GM21515 (cell line): ENCODE data around the gene RPL9.

ENCODE experiments used
- ATAC-seq: cut with Tn5 transposase; IDR thresholded peaks from one replicate; pipeline ENCODE4 v1.9.1; 2021; ENCODE audit not compliant: unreplicated experiment

Gene RPL9

DNA sequence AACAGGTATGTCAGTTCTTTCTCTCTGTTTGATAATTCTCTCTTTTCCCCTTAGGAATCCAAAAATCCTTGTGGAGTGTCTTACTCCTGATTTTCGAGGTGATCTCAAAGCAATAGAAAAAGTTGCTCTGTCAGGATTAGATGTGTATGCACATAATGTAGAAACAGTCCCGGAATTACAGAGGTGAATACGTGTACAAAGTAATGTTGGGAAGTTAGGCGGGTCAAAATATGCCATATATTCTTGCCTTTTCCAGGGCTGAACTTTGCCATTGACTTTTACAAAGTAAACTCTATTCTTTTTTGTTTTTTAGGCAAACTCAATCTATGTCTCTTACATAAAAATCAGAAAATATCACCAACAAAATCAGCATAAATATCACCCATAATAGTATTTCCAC is 8.7 kb upstream of the RPL9 start:
- no peak for ATAC-seq

DNA sequence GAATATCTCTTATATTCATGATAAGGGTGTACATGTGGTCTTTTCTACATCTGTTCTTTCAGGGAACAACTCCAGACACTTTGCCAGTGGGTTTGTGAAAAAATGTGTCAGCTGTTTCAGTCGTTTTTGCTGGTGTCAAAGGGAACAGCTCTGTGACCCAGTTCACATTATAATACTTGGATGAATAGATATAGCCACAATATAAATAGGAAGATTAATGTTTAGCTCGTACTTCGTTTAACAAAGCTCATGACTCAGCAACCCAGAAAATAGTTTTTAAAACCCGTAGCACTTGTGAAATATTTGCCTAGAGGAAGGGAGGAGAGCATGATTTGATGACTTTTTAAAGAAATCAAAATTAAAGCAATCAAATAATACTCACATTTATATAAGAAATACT is 8.0 kb upstream of the RPL9 start:
- no peak for ATAC-seq

DNA sequence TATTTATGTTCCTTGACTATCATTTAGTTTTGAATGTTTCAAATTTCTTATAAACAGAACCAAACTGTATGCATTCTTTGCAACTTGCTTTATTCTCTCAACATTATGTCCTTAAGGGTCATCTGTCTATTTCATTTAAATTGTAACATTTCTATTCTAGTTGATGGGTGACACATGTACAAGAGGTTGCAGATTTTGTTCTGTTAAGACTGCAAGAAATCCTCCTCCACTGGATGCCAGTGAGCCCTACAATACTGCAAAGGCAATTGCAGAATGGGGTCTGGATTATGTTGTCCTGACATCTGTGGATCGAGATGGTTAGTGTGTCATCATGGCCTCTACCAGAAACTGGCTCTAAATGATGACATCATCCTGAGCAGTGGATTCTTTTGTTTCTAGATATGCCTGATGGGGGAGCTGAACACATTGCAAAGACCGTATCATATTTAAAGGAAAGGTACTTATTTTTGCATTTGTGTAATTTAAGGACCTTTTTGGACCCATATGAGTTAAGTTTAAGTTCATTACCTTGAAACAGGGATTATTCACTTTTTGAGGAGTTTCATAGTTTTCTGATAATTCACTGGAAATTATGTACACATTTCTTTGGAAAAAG is 6.3 kb upstream of the RPL9 start:
- no peak for ATAC-seq

DNA sequence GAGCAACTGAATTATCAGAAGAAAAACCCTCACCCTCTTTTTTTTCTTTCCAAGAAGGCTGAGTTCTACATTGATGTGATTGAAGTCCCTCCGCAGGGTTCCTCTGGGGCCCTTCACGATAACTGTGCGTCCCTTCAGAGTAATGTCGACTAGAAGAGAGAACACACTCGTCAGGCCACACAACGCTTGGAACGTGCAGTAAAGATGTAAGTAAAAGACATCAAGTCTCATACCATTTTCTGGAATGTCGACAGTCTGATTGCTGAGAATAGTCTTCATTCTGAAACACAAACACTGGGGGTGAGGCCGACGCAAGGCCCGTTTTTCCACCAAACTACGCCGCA is 589 bp downstream of the RPL9 start:
- peak; percentile 1 for ATAC-seq

DNA sequence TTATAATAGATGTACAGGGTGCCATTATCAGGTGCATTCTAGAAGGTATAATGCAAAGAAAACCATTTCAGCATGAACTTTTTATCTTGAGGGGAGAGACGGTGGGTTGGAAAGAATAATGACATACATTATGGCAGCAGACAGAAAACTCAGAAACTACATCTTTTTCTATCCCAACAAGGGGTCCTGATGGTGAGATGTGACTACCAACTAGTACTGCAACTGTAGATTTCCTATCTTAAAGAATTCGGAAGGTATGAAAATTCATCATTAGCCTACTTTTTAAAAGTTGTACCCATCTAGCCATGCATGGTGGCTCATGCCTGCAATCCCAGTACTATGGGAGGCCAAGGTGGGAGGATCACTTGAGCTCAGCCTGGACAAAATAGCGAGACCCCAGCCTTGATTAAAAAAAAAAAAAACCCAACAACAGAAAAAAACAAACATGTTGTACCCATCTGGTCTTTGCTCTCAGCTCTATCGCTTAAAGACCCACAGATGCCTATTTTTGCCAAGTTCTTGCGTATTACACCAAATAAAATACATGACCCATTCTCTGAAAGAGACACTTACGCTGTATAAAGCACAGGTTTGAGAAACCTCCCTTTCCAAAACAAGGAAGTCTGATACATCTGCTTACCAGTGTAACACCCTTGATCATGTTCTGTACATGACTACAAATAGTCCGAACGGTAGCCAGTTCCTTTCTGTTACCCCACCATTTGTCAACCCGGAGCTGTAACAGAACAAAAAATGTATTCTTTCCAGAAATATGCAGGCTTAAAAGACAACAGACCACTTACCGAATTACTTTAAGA is 1.6 kb downstream of the RPL9 start:
- no peak for ATAC-seq

DNA sequence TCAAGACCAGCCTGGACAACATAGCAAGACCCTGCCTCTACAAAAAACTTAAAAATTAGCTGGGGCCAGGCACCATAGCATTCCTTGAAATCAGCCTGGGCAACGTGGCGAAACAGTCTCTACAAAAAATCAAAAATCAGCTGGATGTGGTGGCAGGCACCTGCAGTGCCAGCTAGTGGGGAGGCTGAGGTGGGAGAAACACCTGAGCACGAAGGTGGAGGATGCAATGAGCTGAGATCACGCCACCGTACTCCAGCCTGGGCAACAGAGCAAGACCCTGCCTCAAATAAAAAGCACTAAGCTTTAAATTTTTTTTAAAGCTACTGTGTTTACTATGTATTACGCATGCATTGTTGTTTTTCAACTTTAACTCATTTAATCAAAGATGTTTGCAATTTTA is 3.2 kb downstream of the RPL9 start:
- no peak for ATAC-seq

DNA sequence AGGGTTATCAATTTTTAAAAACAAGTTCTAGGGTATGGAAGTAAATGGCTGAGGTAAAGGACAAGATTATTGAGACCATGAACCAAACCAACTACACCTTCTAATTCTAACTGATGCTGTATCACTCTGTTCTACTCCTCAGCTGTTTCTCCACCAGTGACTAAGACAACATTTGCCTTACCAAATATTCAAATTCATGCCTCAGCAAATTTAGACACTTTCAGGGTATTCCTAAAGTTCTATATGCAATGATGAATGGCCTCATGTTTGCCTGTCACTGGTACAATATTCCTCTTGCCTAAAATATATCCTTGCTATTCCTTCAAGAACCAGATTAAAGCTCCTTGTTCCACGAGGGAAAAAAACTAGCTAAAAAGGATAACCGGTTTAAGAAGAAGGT is 5.0 kb downstream of the RPL9 start:
- no peak for ATAC-seq

DNA sequence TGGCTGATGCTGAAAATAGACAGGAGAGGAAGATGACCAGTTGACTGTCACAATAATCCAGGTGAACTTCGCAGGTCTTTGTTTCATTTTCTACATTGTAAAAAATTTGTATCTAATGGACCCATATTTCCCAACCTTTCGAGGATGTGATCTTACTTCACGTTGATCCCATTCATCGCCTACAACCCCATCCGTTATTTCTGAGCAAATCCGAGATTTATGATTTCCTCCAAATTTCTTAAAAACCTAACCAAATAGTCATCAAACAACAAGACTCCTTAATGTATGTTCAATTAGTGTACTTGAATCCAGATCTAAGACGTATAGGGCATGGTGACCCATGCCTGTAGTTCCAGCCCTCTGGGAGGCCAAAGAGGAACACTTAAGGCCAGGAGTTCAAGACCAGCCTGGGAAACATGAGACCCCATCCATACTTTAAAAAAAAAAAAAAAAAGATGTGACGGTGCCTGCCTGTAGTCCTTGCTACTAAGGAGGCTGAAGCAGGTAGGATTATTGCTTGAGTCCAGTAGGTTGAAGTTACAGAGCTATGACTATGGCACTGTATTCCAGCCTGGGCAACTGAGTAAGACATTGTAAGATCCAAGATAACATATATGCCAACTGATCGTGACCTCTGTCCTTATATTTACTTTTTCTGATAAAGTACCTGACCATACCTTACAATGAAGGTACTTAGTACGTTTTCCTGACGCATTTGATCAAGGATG is 5.7 kb downstream of the RPL9 start:
- ATAC-seq, result no peak

DNA sequence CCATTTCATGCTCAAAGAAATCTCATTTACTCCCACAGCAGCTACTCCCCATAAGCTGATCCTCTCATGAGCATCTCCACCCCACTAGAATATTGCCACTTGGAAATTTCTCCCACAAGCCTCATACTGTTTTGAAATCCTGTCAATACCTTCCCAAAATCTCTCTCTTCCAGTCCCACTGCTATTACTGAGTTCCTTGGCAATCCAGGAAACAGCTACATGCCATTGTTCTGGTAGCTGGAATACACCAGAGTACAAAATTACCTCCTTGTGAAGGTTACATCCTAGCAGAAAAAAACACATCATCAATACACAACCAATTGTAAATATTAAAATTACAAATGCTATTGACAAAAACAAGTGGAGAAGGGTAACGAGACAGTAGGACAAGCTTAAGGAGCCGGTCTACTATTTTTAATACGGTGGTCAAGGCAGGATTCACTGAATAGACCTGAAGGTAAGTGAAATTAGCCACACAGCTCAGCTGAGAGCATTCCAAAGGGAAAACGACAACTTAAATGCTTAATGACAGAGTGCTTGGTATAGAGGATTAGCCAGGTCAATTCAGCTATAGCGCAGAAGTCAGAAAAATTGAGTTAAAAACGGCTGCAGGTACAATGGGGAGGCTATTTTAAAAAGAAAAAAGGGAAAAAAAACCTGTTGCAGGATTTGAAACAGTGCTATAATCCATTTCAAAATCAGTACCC is 6.4 kb downstream of the RPL9 start:
- ATAC-seq, result no peak

DNA sequence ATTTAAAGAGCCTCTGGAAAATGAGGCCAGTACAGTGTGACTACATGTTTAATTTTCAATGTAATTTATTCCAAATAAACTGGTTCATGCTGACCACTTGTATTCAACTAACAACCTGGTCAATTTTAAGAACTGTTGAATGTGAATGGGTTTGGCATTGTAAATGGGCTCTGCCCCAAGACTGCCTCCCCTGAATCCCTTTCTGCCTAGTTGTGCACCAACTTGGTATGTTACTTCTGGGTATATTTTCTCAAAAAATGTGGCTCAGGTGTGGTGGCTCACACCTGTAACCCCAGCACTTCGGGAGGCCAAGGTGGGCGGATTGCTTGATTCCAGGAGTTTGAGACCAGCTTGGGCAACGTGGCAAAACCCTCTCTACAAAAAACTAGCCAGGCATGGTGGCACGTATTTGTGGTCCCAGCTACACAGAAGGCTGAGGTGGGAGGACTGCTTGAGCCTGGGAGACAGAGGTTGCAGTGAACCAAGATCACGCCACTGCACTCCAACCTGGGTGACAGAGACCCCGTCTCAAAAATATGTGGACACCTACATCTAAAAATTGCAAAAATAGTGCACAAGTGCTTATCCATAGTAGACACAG is 7.2 kb downstream of the RPL9 start:
- no peak for ATAC-seq

DNA sequence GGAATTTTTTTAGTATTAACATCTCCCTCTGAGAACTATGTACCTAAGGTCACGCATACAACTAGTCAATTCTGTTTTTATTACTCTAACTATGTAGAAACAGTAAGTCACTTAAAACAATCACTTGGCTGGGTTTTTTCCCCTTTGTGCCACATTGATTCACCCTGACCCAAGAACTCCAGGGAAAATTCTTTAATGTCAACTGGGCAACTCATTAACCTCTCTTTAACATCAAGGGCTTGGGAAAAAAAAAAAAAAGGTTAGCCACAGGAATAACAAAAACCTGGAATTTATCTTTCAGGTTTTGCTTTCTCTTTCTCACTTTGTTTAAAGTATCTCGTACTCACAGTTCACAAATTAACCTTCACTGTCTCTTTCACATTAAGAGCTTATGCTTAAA is 8.1 kb downstream of the RPL9 start:
- no peak for ATAC-seq

DNA sequence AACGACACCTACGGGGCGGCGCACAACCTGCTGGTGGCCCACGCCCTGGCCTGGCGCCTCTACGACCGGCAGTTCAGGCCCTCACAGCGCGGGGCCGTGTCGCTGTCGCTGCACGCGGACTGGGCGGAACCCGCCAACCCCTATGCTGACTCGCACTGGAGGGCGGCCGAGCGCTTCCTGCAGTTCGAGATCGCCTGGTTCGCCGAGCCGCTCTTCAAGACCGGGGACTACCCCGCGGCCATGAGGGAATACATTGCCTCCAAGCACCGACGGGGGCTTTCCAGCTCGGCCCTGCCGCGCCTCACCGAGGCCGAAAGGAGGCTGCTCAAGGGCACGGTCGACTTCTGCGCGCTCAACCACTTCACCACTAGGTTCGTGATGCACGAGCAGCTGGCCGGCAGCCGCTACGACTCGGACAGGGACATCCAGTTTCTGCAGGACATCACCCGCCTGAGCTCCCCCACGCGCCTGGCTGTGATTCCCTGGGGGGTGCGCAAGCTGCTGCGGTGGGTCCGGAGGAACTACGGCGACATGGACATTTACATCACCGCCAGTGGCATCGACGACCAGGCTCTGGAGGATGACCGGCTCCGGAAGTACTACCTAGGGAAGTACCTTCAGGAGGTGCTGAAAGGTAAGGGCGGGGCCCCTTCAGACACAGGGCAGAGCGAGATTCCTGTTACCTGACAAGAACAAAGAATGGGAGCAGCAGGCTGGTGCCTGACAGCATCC is 11.7 kb downstream of the RPL9 start:
- ATAC-seq, result peak; percentile 81

DNA sequence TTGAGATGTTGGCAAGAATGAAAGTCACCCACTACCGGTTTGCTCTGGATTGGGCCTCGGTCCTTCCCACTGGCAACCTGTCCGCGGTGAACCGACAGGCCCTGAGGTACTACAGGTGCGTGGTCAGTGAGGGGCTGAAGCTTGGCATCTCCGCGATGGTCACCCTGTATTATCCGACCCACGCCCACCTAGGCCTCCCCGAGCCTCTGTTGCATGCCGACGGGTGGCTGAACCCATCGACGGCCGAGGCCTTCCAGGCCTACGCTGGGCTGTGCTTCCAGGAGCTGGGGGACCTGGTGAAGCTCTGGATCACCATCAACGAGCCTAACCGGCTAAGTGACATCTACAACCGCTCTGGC is 12.3 kb downstream of the RPL9 start:
- no peak for ATAC-seq

DNA sequence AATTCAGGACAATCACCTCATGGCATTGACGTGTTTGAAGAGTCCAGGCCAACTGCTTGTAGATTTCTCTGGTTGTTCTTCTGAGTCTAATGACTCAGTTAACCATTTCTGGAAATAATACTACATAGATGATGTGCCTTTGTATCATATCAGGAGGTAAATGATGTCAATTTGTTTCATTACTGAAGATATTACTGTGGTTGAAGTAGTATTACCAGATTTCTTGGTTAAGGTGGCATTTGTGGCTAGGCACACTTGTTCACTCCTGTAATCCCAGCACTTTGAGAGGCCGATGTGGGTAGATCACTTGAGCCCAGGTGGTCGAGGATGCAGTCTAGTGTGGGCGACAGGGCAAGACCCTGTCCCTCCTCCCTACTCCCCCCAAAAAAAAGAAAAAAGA is 15.7 kb downstream of the RPL9 start:
- ATAC-seq, result no peak

DNA sequence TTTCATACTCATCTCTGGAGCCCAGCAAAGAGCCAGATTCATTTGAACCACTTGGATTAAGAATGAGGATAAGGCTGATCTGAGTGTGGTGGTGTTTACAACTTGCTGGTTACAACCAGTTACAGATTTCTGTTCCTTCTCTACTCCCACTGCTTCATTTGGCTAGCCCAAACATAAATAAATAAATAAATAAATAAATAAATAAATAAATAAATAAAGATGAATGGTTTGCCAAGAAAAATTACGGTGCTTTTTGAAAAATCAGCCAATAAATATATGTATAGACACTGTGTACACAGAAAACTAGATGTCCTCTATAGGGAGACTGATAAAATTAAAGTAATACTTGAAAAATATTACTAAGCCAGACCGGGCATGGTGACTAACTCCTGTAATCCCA is 17.1 kb downstream of the RPL9 start:
- no peak for ATAC-seq

DNA sequence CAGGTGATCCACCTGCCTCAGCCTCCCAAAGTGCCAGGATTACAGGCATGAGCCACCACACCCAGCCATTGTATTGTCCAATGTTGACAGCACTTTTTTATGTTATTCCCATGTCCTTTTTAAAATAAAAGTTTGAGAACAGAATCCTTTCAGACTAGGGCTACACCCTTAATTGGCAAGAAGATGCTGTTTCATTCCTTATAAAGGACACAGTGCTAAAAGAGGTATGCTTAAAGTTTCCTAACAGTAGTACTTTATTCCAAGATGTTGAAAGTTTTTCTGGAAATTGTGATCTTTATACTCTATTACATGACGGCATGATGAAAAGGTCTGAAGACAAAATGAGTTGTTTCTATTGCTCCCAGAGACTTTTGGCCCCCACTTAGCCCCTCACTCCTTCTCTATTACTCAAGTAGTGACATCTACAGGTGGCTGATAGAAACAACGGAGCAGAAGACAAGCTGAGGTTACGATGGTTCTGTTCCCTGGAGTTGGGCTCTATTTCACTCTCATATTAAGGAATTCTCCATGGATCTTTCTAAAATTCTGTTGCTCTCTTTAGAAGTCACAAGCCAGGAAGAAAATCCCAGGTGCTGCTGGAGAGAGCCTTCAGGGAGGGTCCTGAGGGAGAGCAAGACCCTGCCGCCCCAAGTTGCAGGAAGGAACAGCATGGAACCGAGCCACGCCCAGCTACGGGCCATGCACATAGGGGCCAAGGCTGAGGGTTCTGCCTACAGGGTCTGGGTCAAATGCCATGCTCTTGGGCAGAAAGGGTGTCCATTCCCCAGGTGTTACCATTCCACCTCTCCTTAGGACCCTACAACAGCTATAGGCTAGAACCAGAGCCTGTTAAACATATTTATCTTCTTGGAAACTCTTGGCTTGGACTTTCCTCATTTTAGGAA is 22.8 kb downstream of the RPL9 start:
- ATAC-seq, result no peak

DNA sequence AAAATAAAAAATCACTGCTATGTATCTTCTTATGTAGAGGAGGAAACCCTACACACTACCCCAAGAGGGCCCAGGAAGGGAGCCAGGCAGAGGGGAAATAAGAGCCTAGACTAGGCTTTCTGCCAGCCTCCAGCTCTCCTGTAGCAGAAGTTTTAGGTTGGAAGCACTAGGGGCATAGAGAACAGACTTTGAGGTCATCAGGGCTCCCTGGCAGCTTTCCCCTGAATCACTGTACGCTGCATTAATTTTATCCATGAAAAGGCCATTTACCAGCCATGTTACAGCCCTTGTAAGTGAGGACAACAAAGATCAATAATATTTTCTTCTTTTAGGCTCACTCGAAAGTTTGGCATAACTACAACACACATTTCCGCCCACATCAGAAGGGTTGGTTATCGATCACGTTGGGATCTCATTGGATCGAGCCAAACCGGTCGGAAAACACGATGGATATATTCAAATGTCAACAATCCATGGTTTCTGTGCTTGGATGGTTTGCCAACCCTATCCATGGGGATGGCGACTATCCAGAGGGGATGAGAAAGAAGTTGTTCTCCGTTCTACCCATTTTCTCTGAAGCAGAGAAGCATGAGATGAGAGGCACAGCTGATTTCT is 24.7 kb downstream of the RPL9 start:
- ATAC-seq, result no peak

DNA sequence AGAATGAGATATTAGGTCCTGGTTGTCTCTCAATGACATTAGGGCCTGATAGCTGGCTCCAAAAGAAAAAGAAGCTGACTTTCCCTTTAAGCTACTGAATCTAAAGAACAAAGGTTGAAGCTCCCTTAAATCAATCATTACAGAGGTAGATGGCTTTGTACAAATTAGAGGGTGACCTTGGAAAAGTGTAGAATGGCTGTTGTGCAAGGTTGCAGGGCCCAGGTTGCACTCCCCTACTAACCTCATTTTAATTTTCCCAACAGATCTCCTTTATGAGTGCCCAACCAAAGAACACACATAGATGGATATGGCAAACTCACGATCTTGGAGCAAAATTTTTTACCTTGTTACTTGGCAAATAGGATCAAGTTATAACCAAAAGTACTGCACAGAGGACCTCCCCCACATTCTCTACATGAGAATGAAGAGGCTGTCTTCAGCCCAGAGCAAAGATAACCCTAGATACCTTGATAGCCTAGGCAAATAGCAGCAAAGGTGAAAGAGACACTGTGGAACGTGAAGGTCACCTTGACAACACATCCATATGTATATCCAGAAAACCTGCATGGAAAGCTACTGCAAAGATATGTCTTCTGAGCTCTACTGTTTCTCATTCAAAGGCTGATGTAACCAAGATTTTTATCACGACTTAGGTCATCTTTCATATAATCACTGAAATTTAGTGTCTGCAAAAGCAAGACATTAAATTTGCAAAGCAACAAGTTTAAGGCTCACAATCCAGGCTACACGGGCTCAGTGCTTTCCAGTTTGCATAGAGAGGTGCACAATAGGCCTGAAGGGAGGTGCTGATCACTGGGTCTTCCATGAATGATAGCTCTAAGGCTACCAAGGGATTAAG is 29.0 kb downstream of the RPL9 start:
- no peak for ATAC-seq
